Measurements from ENCODE around the gene CIPC.

The CIPC gene

DNA sequence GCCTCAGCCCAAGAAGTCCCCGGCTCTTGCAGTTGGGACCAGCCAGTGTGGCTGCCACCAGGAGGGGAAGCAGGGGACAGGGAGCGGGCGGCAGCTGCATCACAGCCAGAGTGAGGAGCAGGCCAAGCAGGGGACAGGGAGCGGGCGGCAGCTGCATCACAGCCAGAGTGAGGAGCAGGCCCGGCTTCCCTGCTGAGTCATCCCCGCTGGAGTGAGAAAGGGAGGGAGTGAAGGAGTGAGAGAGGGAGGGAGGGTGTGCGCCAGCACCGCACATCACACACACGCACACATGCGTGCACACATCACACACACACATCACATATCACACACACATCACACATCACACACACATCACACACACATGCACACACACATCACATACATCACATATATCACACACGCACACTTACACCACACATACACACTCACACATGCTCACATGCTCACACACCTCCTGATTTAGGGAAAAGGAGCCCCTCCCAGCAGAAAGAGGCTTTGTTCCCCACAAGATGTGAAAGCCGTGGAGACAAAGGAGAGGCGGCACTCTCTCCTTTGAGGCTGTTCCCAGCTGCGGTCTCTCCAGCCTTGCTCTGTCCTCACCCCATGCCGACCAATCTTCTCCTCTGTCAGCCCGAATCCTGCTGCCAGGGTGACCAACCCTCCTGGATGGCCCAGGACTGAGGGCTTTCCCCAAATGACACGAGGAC is 60.3 kb downstream of the CIPC start:
- no peak overlapping the region for H3K4me3 ChIP-seq (ENCODE audit: low read depth in 1 of 2, low read length in 1 of 2)
- H3K27me3 ChIP-seq, result peaks cover 80% of the 10 kb centered on the region

DNA sequence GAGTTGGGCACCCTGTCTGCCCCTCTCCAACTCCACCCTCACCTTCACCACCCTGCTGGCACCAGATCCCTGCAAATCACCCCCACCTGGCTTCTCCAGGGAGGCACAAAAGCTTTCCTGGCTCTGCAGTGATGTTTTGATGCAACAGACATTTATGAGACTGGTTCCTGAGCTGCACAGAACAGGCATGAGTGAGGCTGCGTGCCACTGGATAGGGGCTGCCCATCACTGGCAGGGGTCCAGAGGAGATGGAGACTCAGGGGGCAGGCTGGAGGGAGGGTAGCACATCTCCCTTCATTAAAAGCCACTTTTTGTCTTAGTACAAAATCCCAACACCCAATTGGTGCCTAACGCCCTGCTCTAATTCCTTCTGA is 60.8 kb downstream of the CIPC start:
- Histone ChIP-seq H3K27ac (no peak overlapping the region), H3K9me3 (no peaks in the 10 kb centered on the region), H3K36me3 (no peaks in the 10 kb centered on the region), H3K4me3 (ENCODE audit: low read depth in 1 of 2, low read length in 1 of 2) (no peak overlapping the region), H3K4me1 (ENCODE audit: control insufficient read depth in 1 of 2, insufficient read depth in 1 of 2, low read depth in 1 of 2, low read length in 1 of 2) (no peaks in the 10 kb centered on the region), H3K27me3 (peaks cover 82% of the 10 kb centered on the region)
- TF ChIP-seq, protein P1, sequence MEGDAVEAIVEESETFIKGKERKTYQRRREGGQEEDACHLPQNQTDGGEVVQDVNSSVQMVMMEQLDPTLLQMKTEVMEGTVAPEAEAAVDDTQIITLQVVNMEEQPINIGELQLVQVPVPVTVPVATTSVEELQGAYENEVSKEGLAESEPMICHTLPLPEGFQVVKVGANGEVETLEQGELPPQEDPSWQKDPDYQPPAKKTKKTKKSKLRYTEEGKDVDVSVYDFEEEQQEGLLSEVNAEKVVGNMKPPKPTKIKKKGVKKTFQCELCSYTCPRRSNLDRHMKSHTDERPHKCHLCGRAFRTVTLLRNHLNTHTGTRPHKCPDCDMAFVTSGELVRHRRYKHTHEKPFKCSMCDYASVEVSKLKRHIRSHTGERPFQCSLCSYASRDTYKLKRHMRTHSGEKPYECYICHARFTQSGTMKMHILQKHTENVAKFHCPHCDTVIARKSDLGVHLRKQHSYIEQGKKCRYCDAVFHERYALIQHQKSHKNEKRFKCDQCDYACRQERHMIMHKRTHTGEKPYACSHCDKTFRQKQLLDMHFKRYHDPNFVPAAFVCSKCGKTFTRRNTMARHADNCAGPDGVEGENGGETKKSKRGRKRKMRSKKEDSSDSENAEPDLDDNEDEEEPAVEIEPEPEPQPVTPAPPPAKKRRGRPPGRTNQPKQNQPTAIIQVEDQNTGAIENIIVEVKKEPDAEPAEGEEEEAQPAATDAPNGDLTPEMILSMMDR (IDR thresholded peaks at IDR 0.05), result no peak

More for the DNA sequence above, 60.3 kb downstream of the CIPC start:
- H3K4me1 ChIP-seq (ENCODE audit: control insufficient read depth in 1 of 2, insufficient read depth in 1 of 2, low read depth in 1 of 2, low read length in 1 of 2), result no peaks in the 10 kb centered on the region
- TF ChIP-seq, protein P1 (IDR thresholded peaks at IDR 0.05), result no peak
- H3K27ac ChIP-seq, result no peak overlapping the region
- no peaks in the 10 kb centered on the region for H3K36me3 ChIP-seq
- H3K9me3 ChIP-seq, result no peaks in the 10 kb centered on the region

DNA sequence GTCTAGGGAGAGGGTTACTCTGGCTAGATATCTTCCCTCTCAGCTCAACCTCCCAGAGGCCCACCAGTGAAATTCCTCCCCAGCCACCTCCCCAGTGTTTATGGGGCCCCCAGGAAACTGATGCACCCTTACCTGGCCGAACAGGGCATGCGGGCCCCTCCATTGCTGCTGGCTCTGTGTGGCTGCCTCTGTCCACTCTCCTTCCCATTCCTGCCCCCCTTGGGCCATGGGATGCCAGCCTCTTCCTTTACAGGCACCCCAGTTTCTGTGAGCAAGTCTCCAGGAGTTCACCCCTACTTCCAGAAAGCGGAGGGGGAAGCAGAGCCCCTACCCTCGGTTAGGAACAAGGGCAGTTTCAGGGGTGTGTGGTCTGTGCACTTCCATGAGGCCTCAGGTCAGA is 63.0 kb downstream of the CIPC start:
- TF ChIP-seq, protein P1 (IDR thresholded peaks at IDR 0.05), result no peak
- Histone ChIP-seq H3K9me3 (no peaks in the 10 kb centered on the region), H3K36me3 (no peaks in the 10 kb centered on the region), H3K27me3 (peaks cover 72% of the 10 kb centered on the region), H3K4me3 (ENCODE audit: low read depth in 1 of 2, low read length in 1 of 2) (no peak overlapping the region), H3K27ac (no peak overlapping the region), H3K4me1 (ENCODE audit: control insufficient read depth in 1 of 2, insufficient read depth in 1 of 2, low read depth in 1 of 2, low read length in 1 of 2) (no peaks in the 10 kb centered on the region)
